Activated CD4-positive, CD25-positive, alpha-beta regulatory T cell (primary cell): ENCODE measurements around the gene PODXL.
"Not testable (repeated sequence)": the region's sequence is repeated elsewhere in the genome, so short reads cannot be mapped to it uniquely, and the experiment has no call there.

ENCODE experiments used
- DNase-seq, 4 experiments: peaks; one replicate each; lab custom pipeline; 2025; lab: John Stamatoyannopoulos, UW

PODXL gene

DNA sequence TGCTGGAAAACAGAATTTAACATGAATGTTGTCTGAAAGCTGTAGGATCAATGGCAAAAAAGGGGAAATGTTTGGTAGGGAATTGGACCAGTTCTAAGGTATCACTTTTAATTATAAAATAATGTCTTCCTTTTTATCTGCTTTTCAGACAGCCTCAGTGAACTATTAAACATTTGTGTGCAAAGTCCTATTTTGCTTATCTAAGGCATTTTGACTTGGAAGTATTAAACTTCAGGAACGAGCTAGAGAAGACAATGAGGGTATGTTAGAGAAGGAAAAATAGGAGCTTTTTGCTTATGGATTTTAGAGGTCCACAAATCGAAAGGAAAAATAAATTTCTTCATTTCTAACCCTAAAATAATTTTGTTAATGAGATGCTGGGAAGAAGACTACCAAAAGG is 63.3 kb downstream of the PODXL start:
- no peak for DNase-seq

DNA sequence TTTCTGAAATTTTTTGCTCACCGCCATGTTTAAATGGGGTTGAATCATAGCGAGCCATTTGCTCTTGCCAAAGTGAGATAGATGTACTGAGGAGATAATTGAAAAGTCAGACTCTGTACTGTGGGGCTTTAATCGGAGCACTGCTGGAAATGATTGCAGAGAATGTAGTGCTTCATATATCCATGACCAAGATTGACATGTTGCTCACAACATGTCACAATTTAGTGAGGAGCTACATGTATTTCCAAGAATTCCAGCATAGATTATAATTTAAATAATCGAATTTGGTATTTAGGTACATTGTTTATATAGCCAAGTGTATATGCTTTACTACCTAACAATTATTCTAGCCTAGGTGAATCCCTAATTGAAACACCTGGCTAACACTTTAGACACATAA is 66.5 kb downstream of the PODXL start:
- no peak for DNase-seq

DNA sequence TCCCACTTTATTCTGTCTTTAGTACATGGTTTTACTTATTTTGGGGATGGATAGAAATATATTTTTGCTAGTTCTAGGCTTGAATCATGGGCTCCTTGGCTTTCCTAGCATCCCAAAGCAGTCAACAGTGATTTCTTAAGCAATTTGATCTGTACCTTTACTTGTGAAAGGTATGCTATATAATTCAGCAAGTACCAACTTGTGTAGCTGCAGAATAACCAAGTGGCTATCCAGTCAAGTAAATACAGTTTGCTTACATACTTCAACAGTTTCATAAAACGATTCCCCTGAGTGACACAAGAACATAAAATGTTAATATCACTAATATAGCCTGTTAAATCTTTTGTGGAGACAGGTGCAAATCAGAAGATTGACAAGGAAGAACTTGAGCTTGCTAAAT is 67.2 kb downstream of the PODXL start:
- DNase-seq = no peak

DNA sequence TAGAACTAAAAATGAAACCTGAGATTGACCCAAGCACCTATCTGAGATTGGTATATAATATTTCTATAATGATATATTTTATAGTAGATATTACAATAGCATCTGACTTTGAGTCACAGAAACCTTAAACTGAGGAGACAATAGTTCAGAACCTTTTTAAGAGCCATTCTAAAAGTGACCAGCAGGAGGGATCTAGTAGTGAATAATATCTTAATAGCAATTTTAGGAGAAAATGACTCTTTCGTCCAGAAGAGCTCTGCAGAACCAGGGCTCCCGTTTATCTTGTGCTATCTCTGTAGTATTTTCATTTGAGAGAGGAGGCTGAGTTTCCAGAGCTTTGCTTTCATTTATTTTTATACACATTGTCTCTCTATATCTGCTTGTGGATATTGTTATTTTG is 68.1 kb downstream of the PODXL start:
- DNase-seq = no peak

DNA sequence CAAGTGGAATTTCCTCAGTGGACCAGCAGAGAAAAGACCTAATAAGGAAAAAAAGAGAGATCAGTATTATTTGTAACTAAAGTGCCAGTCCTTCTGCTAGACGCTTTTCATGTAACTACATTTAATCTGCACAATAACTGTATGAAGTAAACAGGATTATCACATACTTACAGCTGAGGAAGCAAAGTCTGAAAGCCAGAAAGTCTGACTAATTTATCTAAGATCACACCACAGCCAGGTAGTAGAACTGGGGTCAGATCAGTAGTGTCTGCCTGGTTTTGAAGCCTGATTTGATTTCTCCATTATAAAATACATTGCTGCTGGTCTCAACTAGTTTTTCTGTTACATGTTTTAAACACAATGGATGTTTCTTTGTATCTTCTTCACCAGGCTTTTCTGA is 69.2 kb downstream of the PODXL start:
- no peak for DNase-seq

DNA sequence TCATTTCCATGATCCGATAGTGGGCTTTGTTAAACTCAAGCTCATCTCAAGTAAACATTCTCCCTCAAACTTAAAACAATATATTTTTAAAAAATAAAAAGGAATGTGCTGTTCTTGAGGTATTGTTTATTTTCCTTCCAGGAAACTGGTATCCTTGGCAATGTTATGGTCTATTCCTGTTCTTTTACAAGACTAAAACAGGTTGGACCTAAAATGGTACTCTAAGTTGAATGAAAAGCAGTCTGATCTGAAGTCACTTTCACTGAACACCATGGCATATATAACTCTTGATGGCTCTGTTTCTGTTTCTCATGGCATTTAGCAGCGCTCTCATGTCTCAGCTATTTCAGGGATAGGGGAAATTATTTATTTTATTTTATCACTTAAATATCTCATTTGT is 70.1 kb downstream of the PODXL start:
- no peak for DNase-seq

DNA sequence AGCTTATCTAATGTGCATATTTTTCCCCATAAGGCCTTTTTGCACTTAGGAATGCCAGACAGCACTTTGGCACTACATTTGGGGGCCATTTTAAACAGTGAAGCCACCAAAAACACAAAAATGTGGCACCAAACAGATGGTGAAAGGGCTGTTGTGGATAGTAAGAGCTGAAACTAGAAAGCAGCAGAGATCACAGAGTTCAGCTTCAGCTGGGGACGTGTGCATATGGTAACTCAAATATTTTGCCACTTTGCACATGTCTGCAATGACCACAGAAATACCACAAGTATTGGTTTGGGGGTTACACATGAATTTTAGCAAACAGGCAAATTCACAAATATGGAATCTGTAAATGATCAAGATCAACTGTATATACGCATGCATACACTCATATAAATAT is 72.8 kb downstream of the PODXL start:
- DNase-seq = no peak

DNA sequence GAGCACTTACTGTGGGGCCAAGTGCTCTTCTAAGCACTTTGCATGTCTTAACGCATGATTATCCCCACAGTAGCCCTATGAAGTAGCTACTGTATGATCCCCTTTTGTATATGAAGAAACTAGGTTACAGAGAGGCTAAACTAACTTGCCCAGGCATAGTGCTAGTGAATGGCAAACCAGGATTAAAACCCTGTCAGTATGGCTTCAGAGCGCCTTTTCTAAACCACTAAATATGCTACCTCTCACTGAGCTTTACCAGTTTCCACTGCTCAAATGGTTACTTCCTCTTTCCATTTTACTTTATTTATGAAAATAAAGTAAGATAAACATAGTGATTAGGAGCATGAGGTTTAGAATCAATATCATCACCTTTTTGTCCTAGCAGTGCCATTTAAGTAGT is 73.6 kb downstream of the PODXL start:
- no peak for DNase-seq

DNA sequence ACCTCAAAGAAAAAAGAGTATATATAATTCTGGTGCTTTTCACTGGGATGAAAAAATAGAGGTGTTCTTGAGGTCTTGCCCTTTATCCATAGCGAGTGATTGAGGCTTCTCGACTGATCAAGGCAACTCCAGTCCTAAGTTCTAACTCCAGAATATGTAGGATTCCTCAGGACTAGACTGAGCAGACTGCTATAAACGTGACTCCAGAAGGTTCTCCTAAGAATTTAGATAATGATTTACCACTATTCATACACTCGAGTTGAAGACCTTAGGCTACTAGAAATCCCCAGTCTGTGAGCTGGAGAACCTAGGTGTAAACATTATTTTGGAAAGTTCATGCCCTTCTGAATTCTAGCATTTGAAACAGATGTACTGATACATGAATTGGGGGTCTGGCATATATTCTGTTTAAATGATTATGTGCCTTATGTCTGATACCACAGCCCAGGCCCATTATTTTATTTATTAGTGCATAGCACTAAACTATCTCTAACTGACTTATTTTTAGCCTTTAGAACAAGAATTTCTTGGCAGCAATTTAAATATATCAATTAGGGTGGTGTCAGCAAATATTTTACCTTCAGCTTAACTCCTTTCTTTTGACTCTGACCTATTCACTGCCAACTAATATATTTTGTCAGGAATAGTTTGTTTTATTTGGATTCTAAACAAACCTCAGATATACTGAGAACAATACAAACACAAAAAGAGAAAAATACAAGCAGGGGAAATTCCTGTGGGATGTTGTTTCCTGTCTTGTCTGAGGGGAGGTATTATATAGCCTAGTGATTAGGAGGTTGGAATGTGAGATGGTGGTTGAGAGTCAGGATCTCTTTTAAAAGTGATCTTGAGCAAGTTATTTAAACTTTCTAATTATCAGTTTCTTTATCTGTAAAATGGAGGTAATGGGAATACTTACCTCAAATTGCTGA is 75.8 kb downstream of the PODXL start:
- no peak for DNase-seq

DNA sequence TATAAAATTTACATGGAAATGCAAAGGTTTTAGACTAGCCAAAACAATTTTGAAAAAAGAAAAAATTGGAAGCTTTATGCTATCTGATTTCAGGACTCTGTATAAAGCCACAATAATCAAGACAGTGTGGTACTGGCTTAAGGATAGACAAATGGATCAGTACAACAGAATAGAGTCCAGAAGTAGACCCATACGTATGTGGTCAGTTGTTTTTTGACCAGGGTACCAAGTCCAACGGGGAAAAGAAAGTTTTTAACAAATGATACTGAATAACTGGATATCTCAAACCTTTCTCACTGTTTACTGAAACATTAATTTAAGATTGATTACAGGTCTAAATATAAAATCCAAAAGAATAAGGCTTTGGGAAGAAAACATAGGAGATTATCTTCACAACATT is 79.7 kb downstream of the PODXL start:
- DNase-seq = no peak

DNA sequence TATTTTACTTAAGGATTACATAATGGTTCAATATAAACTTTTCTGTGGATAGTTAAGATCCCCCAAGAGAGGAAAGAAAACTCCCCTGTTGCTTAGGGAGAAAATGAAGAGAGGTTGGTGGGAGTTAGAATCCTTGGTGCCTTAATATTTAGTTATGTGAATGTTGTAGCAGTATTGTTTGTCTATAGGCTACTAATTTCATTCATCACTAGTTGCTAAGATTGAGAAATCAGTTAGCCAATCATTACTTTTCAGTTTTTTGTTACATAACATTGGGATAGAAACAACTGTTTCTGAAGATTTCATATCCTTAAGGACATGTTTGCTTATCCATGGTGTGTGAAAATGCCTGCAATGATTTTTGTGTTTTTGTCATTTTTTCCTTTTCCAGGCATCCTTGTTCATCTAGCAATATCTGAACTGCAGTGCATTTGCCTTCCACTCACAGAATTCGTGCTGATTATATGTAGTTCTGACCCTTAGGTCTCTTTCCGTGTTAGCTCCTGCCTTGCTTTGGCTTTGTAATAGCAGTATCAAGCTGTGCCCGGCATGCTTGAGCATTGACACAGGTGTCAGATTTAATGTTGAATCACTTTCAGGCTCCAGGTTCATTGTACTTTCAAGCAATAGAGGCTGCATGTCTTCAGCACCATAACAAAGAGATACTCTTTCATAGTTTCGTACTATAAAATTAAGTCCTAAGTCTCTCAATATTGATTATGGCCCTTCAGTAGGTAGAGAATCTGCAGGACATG is 85.0 kb downstream of the PODXL start:
- DNase-seq = no peak

DNA sequence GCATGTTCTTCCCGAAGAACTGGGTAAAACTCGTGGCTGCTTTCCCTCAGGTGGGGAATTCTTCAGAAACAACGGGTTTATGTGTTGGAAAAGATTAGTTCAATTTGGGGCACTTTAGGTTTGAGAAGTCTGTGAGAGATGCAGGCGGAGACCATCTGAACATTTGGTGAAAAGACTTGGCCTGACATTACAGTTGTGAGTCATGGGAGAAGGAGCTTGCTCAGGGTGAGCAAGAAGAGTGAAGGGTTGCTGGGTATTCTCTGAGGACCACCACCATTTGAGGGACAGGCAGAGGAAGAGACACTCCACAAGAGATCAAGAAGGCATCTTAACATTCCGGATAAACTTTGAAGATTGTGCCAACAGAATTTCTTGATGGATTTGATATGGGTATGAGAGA is 88.6 kb downstream of the PODXL start:
- no peak for DNase-seq

DNA sequence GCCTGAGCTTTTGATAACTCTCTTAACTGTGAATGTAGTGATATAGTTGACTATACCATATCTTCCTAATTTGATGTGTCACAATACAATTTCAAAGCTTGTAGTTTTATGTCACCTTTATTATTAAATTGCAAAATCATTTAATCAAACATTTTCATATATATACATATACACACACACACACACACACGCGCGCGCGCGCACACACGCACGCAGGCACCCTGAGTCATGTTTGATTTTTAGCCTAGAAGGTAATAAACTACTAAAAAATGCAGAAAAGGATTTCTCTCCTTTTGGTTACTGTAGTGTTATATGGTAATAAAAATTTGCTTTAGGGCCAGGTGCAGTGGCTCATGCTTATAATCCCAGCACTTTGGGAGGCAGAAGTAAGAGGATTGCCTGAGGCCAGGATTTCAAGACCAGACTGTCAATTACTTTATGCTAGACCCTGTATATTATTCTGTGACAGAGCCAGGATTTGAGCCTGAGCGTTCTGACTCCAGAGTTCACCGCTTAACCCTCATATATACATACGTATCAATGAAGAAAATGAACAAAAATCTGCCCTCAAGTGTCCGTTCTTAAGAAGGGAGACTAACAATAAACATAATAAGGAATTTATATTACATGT is 89.6 kb downstream of the PODXL start:
- no peak for DNase-seq

DNA sequence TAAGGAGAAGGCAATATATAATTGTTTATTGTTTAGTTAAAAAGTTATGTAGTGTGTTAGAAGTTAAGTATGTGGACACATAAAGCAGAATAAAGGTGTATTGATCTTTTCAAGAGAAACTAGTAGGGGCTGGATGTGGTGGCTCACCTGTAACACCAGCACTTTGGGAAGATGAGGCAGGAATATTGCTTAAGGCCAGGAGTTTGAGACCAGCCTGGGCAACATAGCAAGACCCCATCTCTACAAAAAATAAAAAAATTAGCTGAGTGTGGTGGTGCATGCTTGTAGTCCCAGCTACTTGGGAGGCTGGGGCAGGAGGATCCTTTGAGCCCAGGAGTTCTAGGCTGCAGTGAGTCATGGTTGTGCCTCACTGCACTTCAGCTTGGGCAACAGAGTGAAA is 93.7 kb downstream of the PODXL start:
- not testable (repeated sequence) for DNase-seq

DNA sequence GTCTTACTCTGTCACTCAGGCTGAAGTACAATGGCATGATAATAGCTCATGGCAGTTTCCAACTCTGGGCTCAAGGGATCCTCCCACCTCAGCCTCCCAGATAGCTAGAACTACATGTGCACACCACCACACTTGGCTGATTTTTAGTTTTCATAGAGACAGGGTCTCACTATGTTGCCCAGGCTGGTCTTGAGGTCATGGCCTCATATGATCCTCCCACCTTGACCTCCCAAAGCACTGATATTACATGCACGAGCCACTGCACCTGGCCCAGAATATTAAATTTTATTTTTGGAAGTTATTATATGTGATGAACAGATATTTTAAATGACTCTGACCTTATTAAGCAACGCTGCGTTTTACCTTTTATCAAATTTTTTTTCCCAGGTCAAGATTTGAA is 94.4 kb downstream of the PODXL start:
- no peak for DNase-seq

DNA sequence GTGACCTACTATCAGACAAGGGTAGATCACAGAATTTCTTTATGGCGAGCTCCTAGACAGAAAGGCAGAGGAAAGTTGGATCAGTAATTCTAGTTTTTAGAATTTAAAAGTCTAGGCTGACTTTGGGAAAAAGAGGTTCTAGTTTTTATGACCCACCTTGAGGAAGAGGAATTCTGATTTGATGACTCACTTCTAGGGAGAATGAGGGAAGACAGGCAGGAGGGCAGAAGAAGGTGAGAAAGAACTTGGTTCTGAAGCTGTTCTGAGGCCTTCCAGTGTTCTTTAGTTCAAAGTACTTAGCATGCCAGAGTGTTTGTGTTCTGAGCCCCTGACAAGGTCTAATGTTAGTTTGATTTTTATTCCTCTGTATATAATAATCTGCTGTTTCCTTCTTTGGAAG is 97.2 kb downstream of the PODXL start:
- no peak for DNase-seq

DNA sequence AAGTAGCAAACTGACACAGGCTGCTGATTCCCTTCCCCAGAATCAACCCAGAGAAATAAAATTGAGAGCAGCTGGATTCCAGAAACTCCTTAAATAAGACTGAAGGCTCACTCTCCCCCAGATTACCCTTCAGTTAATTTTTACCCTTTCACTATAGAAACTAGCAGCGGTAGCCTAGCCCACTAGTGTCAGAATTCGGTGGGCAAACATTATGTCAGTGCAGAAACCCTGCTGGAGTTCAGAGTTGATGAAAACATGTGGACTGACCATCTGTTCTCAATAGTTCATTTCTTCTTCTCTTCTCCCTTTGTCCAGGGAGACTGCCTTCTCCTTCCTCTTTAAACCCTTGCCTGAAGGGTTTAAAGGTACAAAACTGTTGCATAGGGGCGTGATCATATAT is 100.1 kb downstream of the PODXL start:
- DNase-seq = no peak

DNA sequence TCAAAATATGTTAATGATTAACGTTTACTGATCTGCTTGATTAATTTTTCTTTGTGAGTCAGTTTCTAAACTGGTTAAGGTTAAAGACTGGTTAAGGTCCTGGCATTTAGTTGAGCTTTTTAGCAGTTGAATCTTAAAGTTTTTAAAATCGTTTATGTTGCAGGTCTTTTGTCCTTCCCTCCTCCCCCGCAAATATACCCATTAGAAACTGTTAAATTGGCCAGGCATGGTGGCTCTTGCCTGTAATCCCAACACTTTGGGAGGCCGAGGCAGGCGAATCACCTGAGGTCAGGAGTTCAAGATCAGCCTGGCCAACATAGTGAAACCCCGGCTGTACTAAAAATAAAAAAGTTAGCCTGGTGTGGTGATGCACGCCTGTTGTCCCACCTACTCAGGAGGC is 100.9 kb downstream of the PODXL start:
- DNase-seq = no peak

DNA sequence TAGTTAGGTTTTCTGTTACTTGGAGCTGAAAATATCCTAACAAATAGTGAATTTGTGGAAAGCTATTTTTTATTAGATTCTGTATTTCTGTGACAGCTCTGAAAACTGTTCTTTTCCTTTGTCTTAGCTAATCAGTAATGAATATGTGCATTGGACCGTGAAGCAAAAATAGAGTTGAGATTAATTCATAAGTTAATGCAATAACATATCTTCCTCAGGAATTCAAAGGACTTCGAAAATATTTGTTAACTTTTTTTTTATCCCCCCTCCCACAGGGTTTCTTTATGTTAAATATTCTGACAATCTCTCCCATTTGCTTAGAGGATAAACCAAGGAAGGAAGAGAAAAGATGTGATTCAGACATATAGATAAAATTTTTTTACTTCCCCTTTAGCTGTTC is 101.4 kb downstream of the PODXL start:
- DNase-seq = no peak

DNA sequence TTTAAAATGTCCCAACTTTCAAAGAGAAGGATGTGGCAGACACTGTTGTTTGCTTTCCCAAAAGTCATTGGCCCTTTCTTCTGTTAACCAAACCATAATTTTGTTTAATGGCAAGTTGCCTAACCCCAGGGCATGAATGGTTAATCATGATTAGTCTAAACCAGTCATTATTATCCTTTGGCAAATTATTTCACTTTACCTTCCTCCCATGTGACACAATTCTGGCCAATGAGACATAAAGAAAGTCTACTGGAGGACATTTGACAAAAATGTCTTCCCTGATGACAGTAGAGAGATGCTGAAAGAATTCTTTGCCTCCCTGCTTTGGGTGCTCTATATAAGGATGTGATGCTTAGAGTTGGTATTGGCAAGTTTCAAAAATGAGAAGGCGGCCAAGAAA is 101.9 kb downstream of the PODXL start:
- DNase-seq = no peak
